ENCODE measurements around the gene SLC51A.
A peak's percentile ranks its signal among the peaks of the same experiment; 100 is the strongest.
"Not testable (repeated sequence)": the region's sequence is repeated elsewhere in the genome, so short reads cannot be mapped to it uniquely, and the experiment has no call there.

The SLC51A gene

DNA sequence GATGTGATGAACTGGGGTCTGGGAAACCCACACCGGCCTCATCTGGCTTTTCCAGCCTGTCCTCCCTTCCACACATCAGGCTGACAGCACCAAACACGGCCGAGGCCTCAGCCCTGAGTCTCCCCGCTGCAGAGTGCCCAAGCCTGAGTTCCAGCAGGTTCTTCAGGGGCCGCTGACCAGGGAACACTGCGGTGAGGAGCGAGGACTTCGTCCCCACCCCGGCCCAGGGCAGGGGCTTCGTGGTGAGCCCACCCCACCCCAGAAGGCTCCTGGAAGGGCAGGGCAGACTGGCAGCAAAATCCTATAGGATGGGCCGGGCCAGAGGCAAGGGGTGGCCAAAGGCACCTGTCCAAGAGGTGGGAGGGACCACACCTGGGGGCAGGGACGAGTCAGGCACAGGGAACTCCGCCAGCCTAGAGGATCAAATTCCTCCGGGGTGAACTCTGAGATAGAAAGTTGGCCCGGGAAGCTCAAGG lies at the start of gene SLC51A:
Gene SLC51A, plus strand, starts transcription at position 446 of the 476 bp plus-strand sequence. CDS start 179 bp downstream, outside the sequence.
- H3K4me3 ChIP-seq (ENCODE audit: low read depth, low read length): peak within 1 kb of the TSS; percentile 6

DNA sequence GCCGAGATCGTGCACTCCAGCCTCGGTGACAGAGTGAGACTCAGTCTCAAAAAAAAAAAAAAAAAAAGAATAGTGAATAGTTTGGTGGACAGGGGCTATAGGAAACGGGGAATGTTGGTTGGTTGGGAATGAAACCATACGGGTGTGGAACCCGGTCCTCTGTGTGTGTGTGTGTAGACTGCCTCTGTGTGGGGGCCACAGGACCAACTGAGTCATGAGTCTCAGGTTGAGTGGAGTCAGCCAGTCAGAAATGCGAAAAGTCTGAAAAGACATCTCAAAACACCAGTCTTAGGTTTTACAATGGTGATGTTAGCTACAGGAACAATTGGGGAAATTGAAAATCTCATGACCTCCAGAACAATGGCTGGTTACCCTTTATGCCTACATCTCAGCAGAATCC lies 49.6 kb upstream of the SLC51A start:
- no peak overlapping the region for H3K4me3 ChIP-seq (ENCODE audit: low read depth, low read length)

DNA sequence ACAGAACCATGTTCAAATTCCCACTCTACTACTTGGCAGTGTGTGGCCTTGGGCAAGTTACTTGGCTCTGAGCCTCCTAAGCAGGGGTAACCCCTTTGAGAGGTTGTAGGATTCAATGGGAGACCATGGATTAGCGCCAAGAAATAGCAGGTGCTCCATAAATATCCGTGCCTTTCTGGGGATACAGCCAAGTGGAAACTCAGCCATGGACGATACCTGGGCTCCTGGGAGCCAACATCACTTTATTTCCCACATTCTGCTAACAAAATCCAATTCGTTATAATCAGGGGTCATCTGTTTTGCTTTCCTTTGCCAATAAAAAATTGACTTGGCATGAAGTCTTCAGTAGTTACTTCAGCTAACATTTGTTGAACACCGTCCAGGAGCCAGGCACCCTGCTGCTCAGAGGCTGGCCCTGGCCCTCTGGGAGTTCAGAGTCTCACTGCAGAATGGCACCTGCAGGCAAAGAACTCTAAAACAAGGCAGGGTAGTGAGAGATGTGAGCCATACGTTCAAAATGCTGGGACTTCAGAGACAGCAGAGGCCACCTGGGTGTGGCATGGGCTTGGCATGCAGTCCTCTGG lies 47.4 kb upstream of the SLC51A start:
- no peak overlapping the region for H3K4me3 ChIP-seq (ENCODE audit: low read depth, low read length)

DNA sequence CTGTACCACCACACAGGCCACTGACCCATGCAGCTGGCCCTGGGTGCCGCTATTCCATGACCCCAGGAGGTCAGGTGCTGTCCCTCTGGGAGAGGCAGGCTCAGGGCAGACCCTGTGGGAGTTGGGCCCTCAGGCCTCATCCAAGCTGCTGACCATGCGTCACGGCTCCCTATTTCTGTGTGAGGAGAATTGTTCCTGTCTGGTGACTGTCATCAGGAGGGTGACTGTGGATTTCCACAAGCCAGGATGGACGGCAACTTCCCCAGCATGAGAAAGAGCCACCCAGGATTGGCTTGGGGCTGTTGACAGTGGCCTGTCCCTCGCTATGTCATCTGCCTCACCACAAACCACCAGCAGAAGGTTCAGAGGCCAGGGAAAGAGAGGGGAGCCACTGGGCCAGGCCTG lies 46.5 kb upstream of the SLC51A start:
- H3K4me3 ChIP-seq (ENCODE audit: low read depth, low read length): no peak overlapping the region

DNA sequence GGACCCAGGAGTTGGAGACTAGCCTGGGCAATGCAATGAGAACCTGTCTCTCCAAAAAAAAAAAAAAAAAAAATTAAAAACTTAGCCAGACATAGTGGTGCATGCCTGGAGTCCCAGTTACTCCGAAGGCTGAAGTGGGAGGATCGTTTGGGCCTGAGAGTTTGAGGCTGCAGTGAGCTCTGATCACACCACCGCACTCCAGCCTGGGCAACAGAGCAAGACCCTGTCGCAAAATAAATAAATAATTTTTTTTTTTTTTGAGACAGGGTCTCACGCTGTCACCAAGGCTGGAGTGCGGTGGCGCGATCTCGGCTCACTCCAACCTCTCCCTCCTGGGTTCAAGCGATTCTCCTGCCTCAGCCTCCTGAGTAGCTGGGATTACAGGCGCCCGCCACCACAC lies 46.0 kb upstream of the SLC51A start:
- H3K4me3 ChIP-seq (ENCODE audit: low read depth, low read length): not testable (repeated sequence)

DNA sequence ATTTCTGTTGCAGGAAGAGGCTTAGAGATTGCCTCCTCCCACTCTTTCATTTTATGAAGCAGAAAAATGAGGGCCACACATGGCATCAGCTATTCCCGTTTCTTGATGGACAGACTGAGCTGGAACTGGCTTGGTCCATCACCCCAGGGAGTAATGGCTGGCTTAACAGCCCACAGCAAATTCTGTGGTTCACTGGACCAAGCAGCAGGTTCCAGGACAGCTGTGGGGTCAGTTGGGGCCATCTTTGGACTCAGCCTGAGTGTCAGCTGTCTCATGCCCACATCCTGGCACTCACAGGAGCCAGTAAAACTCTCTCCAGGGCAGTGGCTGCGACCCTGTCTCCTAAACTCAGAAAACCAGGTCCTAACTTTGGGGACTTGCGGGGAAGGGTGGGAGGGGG lies 41.7 kb upstream of the SLC51A start:
- no peak overlapping the region for H3K4me3 ChIP-seq (ENCODE audit: low read depth, low read length)

DNA sequence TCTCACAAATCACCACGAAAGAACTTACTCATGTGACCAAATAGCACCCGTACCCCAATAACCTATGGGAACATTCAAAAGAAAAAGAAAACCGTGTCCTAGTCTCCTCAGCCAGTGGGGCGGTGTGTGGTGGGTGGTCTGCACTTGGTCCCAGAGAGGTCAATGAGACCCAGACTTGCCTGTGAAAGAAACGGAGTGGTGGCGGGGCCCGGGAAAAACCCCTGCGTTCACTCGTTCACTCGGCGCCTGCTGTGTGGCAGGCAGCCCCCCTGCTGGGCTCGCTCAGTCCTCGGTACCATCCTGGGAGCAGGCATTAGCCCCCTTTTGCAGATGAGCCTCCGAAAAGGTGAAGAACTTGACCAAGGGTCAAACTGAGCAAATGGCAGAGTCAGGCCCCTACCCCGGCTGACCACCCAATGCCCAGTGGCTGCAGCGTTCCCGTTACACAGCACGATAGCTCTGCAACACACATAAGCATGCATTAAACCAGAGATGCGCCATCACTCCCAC lies 41.2 kb upstream of the SLC51A start:
- no peak overlapping the region for H3K4me3 ChIP-seq (ENCODE audit: low read depth, low read length)

DNA sequence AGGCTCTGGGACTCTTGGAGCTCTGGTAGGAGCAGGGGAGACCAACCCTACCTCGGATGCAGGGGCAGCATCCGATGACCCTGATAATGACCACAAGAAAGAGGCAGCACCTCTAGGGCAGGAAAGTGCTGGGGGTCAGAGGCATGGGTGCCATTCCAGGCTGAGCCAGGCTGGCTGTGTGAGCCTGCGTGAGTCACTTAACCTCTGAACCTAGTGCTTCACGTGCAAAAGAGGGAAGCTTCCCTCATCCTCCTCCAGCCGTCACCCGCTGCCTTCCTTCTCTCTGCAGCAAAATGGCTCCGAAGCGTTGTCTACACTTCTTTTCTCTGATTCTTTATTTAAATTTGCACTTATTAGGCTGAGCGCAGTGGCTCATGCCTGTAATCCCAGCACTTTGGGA lies 40.6 kb upstream of the SLC51A start:
- no peak overlapping the region for H3K4me3 ChIP-seq (ENCODE audit: low read depth, low read length)

DNA sequence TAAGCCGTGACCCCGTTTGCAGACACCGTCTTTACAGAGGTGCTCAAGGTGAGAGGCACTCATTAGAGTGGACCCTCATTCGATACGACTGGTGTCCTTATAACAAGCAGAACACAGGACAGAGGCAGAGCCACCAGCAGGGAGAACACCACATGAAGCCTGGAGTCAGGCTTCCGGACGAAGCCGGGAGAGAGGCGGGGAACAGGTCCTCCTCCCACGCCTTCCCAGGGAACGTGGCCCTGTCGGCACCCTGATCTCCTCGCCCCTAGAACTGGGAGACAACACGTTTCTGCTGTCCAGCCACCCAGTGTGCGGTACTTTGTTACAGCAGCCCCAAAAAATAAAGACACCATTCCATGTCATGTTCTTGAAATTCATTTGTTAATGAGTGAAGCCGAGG lies 38.8 kb upstream of the SLC51A start:
- H3K4me3 ChIP-seq (ENCODE audit: low read depth, low read length): no peak overlapping the region

DNA sequence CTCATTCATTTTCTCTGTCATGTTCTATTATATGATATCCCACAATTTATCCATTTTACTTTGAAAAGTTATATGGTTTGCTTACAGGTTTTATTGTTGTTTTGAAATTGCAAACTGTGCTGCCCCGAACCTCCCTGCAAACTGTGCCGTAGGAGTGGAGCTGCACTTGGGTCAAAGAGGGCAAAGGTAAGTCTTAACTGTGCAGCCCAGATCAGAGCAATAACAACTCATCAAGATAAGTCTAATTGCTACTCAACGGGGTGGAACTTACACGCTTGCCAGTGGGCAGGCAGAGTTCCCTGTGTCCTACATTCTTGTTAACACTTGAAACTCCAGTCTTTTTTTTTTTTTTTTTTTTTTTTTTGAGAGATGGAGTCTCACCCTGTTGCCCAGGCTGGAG lies 38.4 kb upstream of the SLC51A start:
- no peak overlapping the region for H3K4me3 ChIP-seq (ENCODE audit: low read depth, low read length)

DNA sequence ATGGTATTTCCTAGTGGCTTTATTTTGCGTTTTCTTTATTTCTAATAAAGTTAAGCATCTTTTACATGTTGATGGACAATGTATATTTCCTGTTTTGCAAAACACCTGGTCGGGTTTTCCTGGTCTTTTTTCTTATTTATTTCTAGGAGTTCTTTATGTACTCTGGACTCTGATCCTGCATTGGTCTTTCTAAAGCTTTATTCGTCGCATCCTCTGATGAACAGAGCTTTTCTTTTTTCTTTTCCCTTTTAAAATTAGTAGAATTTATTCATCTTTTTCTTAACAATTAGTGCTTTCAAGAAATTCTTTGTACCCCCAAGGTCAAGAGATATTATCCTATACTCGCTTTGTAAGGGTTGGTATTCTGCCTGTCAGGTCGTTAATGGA lies 37.3 kb upstream of the SLC51A start:
- no peak overlapping the region for H3K4me3 ChIP-seq (ENCODE audit: low read depth, low read length)

DNA sequence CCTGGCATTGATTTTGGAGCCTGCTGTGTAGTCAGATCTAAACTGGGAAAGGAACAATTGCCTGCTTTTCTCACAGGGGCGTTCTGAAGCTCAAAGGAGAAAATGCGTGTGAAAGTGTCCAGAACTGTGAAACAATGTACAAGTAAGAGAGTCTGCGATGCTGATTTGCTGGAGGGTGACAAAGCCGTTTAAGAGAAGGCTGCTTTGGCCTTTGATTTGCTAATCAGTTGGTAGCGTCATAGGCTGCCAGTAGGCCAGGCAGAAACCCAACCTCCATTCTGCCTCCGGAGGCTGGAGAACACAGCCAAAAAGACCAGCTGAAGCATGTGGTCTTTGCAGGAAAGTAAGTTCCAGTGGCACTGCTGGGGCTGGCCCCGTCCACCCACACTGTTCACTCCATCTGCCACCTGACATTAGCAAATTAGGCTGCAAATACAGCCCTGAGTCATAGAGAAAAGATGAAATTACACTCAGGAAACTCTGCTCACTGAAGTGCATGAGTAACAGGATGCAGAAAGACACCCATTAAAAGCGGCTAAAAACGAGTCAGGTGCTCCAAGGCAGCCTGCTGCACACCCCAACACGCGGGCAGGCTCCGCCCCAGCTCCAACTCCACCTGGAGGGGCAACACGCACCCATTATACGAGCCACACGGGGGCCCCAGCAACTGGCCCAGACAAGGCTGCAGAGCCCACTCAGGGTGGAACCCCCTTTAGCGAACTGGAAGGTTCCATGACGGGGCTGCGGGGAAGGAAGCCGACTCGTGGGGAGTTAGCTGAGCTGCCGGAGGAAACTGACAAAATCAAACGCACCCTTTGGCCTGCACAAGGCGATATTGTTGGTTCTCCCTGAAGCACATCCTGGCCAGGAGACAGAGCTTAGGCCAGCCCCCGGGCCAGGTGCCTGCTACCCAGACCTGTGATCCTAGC lies 36.7 kb upstream of the SLC51A start:
- no peak overlapping the region for H3K4me3 ChIP-seq (ENCODE audit: low read depth, low read length)

DNA sequence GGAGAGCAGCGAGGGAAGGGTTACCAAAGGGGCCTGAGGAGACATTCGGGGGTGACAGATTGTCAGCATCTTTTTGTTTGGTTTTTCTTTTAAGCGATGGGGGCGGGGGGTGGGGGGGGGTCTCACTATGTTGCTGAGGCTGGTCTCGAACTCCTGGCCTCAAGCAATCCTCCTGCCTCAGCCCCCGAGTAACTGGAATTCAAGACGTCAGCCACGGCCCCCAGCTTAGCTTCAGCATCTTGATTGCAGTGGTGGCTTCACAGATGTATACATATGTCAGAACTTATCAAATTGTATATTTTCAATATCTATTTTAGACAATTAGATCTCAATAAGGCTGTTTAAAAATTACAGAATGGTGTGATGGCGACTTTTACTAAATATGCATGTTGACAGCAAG lies 36.0 kb upstream of the SLC51A start:
- no peak overlapping the region for H3K4me3 ChIP-seq (ENCODE audit: low read depth, low read length)

DNA sequence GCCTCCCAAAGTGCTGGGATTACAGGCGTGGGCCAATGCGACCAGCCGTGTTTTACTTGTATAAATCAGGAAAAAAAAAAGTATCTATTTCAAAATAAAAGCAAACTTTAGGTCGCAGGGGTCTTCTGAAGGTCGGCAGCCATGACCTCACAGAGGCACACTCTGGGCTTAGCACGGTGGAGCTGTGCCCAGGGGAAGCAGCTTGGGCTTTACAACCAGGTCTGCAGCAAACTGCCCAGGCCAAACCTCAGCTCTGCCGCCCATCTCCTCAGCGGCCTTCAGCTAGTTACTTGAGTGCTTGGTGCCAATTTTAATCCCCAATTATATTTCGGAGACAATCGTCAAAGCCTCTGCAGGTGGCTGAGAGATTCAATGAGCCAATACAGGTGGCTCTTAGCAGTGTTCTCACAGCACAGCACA lies 35.2 kb upstream of the SLC51A start:
- no peak overlapping the region for H3K4me3 ChIP-seq (ENCODE audit: low read depth, low read length)

DNA sequence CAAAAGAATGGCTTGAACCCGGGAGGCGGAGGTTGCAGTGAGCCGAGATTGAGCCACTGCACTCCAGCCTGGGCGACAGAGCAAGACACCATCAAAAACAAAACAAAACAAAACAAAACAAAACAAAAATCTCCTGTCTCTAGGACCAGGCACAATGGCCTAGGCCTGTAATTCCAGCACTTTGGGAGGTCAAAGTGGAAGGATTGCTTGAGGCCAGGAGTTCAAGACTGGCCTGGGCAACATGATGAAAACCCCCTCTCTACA lies 32.2 kb upstream of the SLC51A start:
- not testable (repeated sequence) for H3K4me3 ChIP-seq (ENCODE audit: low read depth, low read length)

DNA sequence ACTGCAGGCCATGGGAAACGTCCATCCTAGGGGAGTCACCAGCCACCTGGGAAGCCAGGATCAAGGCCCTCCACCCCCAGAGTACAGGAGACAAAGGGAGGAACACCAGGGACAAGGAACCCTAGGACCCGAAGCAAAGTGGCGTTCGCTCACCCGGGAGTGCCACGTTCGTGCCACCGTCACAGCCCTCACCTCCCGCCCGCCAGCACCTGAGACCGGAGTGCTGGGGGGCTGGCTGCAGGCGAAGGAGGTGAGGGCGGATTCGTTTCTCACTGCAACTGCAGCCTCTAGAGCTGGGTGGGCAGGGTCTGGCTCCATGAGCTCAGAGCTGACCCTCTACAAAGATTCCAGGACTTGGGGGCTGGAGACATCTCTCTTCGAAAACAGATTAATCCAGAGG lies 31.5 kb upstream of the SLC51A start:
- H3K4me3 ChIP-seq (ENCODE audit: low read depth, low read length): no peak overlapping the region

DNA sequence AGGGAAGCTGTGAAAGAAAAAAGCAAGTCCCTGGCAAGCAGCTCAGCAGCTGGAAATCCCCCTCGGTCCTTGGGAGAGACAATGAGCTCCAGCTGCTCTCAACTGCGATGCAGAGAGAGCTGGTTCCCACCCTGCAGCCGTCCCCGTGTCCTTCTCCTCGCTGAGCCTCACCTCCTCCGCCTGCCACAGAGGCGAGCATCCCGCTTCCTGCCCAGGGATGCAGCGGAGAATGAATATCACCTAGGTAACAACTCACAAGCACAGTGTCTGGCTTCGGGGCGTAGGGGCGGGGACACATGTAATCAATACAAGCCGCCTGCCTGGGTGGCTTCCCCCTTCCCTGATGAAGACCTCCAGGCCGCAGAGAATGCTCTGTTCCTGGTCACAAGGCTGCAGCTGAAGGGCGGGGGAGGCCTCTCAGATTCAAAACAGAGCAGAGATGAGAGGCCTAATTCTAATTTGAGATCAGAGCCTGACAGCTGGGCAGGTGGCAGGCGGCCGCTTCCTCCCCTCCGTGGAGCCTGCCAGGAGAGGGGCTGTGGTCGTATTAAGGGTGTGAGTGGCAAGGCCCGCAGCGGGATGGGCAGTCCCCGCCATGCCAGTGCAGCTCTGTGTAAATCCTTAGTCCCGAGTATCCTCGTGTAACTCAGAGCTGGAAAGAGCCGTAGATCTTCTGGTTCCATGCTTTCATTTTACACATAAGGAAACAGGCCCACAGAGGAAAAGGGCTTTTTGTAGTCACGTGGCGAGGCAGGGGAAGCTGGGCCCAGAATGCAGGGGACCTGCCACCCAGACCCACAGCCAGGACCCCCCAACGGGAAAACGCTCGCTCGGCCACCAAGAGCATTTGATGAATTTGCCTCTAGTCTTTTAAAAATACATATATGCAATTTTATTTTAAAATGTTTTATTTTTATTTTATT lies 29.4 kb upstream of the SLC51A start:
- H3K4me3 ChIP-seq (ENCODE audit: low read depth, low read length): no peak overlapping the region

DNA sequence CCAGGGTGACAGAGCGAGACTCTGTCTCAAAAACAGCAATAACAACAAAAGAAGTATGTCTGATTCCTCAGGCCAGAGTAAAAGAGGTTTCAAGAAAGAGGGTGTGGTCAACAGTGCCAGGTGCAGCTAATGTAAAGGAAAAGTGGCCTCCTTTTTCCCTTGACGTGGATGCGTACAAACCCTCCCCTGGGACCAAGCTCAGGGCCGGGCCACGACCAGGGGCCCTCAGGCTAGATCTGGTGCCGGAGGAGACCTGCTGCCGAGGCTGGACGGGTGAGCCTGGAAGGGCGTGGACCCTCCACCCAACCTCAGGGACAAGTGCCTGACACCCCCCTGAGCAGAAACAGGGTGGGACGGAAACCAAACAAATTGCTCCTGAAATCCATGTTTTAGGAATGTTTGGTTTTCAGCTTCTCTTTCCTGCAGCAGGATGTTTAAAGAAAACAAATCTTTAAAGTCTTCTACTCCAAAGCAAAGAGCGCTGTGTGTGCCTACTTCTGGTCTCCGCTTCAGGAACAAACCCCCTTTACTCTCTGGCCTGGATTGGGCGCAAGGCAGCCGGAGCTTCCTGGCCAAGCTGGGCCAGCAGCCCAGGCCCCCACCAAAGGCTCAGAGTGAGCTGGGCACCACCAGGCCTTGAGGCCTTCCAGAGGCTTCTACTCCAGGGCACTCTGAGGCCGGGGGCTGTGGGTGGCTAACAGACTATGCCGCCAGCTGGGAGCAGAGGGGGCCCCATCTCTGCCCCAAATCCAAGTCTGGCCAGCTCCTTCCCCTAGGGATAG lies 26.6 kb upstream of the SLC51A start:
- no peak overlapping the region for H3K4me3 ChIP-seq (ENCODE audit: low read depth, low read length)

DNA sequence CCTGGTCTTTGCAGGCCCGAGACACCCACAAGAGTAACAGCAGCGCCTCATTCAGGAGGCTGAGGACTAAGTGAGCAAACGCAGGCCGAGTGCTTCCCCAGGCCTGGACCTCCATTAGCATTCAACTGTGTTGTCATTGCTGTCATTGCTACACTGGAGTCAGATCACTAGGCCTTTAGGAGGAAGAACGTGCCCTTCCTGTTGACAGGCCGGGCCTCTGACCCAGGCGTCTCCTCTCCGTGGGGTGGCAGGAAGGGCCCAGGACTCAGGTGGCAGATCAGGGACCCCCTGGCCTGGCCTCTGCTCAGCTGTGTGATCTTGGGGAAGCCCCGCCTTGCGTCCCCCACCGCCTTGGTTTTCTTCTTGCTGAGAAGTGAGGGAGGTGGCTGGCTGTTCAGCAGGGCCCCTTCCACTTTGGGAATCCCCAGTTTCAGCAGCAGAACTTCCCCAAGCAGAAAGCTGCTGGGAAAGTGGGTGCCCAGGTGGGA lies 24.3 kb upstream of the SLC51A start:
- no peak overlapping the region for H3K4me3 ChIP-seq (ENCODE audit: low read depth, low read length)

DNA sequence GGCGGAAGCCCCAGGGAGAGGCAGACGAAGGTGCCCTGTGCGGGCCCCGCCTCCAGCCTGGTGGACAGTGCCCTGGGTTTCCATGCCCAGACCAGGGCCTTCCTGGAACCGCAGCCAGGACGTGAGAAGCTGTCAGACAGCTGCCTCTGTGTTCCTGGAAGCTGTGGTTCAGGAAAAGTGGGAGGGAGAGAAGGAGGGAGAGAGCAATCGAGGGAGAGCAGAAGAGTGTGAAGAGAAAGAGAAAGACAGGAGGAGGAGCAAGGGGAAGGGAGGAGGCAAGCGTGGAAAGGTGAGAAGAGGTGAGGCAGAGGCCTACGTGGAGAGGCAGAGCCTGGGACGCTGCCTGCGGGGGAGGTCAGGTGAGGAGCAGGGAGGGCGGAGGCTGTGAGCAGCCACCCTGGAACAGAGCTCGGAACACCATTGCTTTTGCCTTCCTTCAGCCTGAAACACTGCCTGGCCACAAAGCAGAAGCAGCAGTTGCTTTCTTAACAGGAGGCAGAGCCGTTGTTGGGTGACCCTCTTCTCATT lies 23.7 kb upstream of the SLC51A start:
- H3K4me3 ChIP-seq (ENCODE audit: low read depth, low read length): no peak overlapping the region

Measured in iPS-11a (cell line).